ENCODE data around the gene EEF1A2. TPM values are rescaled to one million over a fixed set of nuclear protein-coding genes. Genes with fewer than 3 reads are reported as not detected.

EEF1A2 gene
- total and polyA plus RNA-seq, 2 experiments from 2014 or later = 1.3 to 37.1 TPM

DNA sequence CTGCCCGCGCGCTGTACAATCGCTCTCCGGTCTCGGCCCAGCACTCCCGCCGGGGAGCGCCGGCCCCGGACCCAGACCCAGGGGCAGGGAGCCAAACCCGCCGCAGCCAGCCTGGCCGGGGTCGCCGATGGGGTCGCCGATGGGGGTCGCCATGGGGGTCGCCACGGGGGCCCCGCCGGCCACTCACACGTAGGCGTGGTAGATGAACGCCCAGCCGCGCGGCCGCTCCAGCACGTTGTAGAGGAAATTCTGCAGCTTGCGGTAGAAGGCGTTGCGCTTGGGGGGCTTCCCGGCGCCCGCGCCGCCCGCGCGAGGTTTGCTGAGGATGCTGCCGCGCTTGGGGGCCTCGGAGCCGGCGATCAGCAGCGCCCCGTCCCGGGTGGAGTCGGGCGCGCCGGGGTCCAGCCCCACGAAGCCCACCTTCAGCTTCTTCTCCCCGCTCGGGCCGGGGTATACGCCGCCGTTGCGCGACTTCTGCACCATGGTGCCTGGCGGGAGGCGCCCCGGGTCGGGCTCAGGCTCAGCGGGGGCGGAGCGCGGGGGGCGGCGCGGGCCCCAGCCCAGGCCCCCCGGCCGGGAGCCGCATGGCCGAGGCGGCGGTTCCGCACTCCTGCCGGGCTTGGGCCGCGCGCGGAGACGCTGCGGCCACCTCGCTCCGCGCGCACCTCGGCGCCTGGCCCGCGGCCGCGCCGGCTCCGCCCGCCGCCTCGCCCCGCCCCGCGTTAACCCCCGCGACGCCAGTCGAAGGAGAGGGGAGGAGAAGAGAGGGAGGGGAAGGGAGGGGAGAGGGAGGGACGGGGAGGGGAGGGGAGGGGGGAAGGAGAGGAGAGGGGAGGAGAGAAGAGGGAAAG, 26.7 kb downstream of the EEF1A2 start, which contains the start of gene KCNQ2:
Gene KCNQ2, minus strand, starts transcription at position 675 of the 851 bp plus-strand sequence. Its CDS starts 192 bp downstream, at position 483.
- no peaks in the 10 kb centered on the region for H3K9me3 Mint-ChIP-seq
- ATAC-seq (peak; percentile 24), DNase-seq (ENCODE audit: low spot score) (peak; percentile 79)
- no peak within 1 kb of the TSS for H3K27ac Mint-ChIP-seq
- Histone ChIP-seq H3K36me3 (ENCODE audit: insufficient read depth) (no peaks in the 10 kb centered on the region), H3K27ac (ENCODE audit: low read depth) (no peak within 1 kb of the TSS), H3K4me3 (peak within 1 kb of the TSS; percentile 83), H3K4me2 (peak within 1 kb of the TSS; percentile 94), H3K79me2 (replicated peaks; ENCODE audit: insufficient read depth) (peaks cover 40% of the 10 kb centered on the region), H4K20me1 (replicated peaks; ENCODE audit: insufficient read depth) (peaks cover 4% of the 10 kb centered on the region; the same call in 1 of the 2 replicates), H2AFZ (no peak within 1 kb of the TSS), H3F3A (replicated peaks; ENCODE audit: low read depth) (0 out of 2 replicates have a peak, but pooled peaks cover 3% of the 10 kb centered on the region), H3K9me2 (ENCODE audit: insufficient read depth) (no peaks in the 10 kb centered on the region), H3K27me3 (ENCODE audit: insufficient read depth) (no peaks in the 10 kb centered on the region), H3K4me1 (ENCODE audit: insufficient read depth) (peaks cover 9% of the 10 kb centered on the region; the same call in 1 of the 2 replicates)
- H3K36me3 Mint-ChIP-seq (ENCODE audit: low read depth) = no peaks in the 10 kb centered on the region
- peak within 1 kb of the TSS; percentile 76; the same call in 2 of the 3 replicates for H3K4me3 Mint-ChIP-seq
- H3K27me3 Mint-ChIP-seq (ENCODE audit: insufficient read depth, low read depth, poor library complexity) = peaks cover 23% of the 10 kb centered on the region
- TF ChIP-seq ZNF114 (CRISPR knock-in tag; IDR thresholded peaks at IDR 0.05) (no peak), ZNF331 (CRISPR knock-in tag; IDR thresholded peaks at IDR 0.05; ENCODE audit: low read depth) (no peak), CREB1 (CRISPR knock-in tag; IDR thresholded peaks at IDR 0.05; ENCODE audit: low read depth) (no peak), JUNB (IDR thresholded peaks at IDR 0.05; ENCODE audit: unreplicated experiment) (no peak), STAT1 (IDR thresholded peaks at IDR 0.05; ENCODE audit: unreplicated experiment) (no peak), NANOG (IDR thresholded peaks at IDR 0.05; ENCODE audit: borderline replicate concordance) (no peak)
- TF ChIP-seq, protein P1, sequence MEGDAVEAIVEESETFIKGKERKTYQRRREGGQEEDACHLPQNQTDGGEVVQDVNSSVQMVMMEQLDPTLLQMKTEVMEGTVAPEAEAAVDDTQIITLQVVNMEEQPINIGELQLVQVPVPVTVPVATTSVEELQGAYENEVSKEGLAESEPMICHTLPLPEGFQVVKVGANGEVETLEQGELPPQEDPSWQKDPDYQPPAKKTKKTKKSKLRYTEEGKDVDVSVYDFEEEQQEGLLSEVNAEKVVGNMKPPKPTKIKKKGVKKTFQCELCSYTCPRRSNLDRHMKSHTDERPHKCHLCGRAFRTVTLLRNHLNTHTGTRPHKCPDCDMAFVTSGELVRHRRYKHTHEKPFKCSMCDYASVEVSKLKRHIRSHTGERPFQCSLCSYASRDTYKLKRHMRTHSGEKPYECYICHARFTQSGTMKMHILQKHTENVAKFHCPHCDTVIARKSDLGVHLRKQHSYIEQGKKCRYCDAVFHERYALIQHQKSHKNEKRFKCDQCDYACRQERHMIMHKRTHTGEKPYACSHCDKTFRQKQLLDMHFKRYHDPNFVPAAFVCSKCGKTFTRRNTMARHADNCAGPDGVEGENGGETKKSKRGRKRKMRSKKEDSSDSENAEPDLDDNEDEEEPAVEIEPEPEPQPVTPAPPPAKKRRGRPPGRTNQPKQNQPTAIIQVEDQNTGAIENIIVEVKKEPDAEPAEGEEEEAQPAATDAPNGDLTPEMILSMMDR (conservative IDR thresholded peaks at IDR 0.05; ENCODE audit: low read depth in 2 of 2) = no peak
- H3K4me1 Mint-ChIP-seq = peaks cover 29% of the 10 kb centered on the region

DNA sequence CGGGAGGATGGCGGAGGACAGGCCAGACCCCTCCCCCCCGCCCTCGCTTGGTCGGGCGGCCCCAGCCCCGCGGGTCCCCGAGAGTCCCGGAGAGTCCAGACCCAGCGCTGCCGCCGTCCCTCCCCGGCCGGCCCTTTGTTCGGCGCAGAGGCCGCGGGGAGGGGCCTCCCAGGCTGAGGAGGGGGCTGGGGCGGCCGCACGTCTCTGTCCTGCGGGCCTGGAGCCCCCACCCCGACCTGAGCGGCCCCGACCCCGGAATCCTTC, 27.2 kb downstream of the EEF1A2 start:
- ATAC-seq (peak; percentile 53), DNase-seq (ENCODE audit: low spot score) (no peak)
- H3K27ac ChIP-seq (ENCODE audit: low read depth) = no peak overlapping the region
- Mint-ChIP-seq H3K4me1 (peaks cover 24% of the 10 kb centered on the region), H3K4me3 (peak overlapping the region; percentile 76; the same call in 2 of the 3 replicates), H3K36me3 (ENCODE audit: low read depth) (no peaks in the 10 kb centered on the region), H3K27me3 (ENCODE audit: insufficient read depth, low read depth, poor library complexity) (peaks cover 23% of the 10 kb centered on the region), H3K9me3 (no peaks in the 10 kb centered on the region), H3K27ac (no peak overlapping the region)
- H3K4me2 ChIP-seq = peak overlapping the region; percentile 94
- H3K36me3 ChIP-seq (ENCODE audit: insufficient read depth) = no peaks in the 10 kb centered on the region
- peaks cover 7% of the 10 kb centered on the region; the same call in 1 of the 2 replicates for H3K4me1 ChIP-seq (ENCODE audit: insufficient read depth)
- peaks cover 45% of the 10 kb centered on the region for H3K79me2 ChIP-seq (replicated peaks; ENCODE audit: insufficient read depth)
- H3F3A ChIP-seq (replicated peaks; ENCODE audit: low read depth) = no peaks in the 10 kb centered on the region
- H3K4me3 ChIP-seq = peak overlapping the region; percentile 83
- H3K9me2 ChIP-seq (ENCODE audit: insufficient read depth) = no peaks in the 10 kb centered on the region
- H2AFZ ChIP-seq = no peak overlapping the region
- peaks cover 4% of the 10 kb centered on the region; the same call in 1 of the 2 replicates for H4K20me1 ChIP-seq (replicated peaks; ENCODE audit: insufficient read depth)
- H3K27me3 ChIP-seq (ENCODE audit: insufficient read depth) = no peaks in the 10 kb centered on the region
- no peak for TF ChIP-seq NANOG (IDR thresholded peaks at IDR 0.05; ENCODE audit: borderline replicate concordance)
- no peak for TF ChIP-seq ZNF331 (CRISPR knock-in tag; IDR thresholded peaks at IDR 0.05; ENCODE audit: low read depth)
- no peak for TF ChIP-seq STAT1 (IDR thresholded peaks at IDR 0.05; ENCODE audit: unreplicated experiment)
- TF ChIP-seq, protein P1 (conservative IDR thresholded peaks at IDR 0.05; ENCODE audit: low read depth in 2 of 2) = no peak
- TF ChIP-seq, protein P2, sequence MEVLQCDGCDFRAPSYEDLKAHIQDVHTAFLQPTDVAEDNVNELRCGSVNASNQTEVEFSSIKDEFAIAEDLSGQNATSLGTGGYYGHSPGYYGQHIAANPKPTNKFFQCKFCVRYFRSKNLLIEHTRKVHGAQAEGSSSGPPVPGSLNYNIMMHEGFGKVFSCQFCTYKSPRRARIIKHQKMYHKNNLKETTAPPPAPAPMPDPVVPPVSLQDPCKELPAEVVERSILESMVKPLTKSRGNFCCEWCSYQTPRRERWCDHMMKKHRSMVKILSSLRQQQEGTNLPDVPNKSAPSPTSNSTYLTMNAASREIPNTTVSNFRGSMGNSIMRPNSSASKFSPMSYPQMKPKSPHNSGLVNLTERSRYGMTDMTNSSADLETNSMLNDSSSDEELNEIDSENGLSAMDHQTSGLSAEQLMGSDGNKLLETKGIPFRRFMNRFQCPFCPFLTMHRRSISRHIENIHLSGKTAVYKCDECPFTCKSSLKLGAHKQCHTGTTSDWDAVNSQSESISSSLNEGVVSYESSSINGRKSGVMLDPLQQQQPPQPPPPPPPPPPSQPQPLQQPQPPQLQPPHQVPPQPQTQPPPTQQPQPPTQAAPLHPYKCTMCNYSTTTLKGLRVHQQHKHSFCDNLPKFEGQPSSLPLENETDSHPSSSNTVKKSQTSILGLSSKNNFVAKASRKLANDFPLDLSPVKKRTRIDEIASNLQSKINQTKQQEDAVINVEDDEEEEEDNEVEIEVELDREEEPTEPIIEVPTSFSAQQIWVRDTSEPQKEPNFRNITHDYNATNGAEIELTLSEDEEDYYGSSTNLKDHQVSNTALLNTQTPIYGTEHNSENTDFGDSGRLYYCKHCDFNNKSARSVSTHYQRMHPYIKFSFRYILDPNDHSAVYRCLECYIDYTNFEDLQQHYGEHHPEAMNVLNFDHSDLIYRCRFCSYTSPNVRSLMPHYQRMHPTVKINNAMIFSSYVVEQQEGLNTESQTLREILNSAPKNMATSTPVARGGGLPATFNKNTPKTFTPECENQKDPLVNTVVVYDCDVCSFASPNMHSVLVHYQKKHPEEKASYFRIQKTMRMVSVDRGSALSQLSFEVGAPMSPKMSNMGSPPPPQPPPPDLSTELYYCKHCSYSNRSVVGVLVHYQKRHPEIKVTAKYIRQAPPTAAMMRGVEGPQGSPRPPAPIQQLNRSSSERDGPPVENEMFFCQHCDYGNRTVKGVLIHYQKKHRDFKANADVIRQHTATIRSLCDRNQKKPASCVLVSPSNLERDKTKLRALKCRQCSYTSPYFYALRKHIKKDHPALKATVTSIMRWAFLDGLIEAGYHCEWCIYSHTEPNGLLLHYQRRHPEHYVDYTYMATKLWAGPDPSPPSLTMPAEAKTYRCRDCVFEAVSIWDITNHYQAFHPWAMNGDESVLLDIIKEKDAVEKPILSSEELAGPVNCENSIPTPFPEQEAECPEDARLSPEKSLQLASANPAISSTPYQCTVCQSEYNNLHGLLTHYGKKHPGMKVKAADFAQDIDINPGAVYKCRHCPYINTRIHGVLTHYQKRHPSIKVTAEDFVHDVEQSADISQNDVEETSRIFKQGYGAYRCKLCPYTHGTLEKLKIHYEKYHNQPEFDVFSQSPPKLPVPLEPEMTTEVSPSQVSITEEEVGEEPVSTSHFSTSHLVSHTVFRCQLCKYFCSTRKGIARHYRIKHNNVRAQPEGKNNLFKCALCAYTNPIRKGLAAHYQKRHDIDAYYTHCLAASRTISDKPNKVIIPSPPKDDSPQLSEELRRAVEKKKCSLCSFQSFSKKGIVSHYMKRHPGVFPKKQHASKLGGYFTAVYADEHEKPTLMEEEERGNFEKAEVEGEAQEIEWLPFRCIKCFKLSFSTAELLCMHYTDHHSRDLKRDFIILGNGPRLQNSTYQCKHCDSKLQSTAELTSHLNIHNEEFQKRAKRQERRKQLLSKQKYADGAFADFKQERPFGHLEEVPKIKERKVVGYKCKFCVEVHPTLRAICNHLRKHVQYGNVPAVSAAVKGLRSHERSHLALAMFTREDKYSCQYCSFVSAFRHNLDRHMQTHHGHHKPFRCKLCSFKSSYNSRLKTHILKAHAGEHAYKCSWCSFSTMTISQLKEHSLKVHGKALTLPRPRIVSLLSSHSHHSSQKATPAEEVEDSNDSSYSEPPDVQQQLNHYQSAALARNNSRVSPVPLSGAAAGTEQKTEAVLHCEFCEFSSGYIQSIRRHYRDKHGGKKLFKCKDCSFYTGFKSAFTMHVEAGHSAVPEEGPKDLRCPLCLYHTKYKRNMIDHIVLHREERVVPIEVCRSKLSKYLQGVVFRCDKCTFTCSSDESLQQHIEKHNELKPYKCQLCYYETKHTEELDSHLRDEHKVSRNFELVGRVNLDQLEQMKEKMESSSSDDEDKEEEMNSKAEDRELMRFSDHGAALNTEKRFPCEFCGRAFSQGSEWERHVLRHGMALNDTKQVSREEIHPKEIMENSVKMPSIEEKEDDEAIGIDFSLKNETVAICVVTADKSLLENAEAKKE (CRISPR knock-in tag; IDR thresholded peaks at IDR 0.05) = no peak

Data from GM23338 (cell line).